GM21737 (cell line): ENCODE data around the gene TPTE2.
A peak's percentile ranks its signal among the peaks of the same experiment; 100 is the strongest.
"Not testable (repeated sequence)": the region's sequence is repeated elsewhere in the genome, so short reads cannot be mapped to it uniquely, and the experiment has no call there.

Source experiments
- ATAC-seq: cut with Tn5 transposase; IDR thresholded peaks from one replicate; pipeline ENCODE4 v1.9.1; 2021; ENCODE audit warnings: mild to moderate bottlenecking, moderate library complexity; ENCODE audit not compliant: unreplicated experiment

Gene TPTE2

GRCh38 chr13:19561127-19561582, at the start of gene TPTE2:
TSS of gene TPTE2 (minus strand) at chr13:19561532. CDS start at chr13:19503234, 58,298 bp downstream.
- ATAC-seq = not testable (repeated sequence)

- no peak for ATAC-seq
Observed at GRCh38 chr13:19607523-19608078, 46.3 kb upstream of the TPTE2 start.

GRCh38 chr13:19606737-19607136, 45.4 kb upstream of the TPTE2 start:
- no peak for ATAC-seq

GRCh38 chr13:19606152-19606551, 44.8 kb upstream of the TPTE2 start:
- no peak for ATAC-seq

- ATAC-seq = no peak
Observed at GRCh38 chr13:19605161-19605955, 44.0 kb upstream of the TPTE2 start.

GRCh38 chr13:19604306-19604705, 43.0 kb upstream of the TPTE2 start:
- ATAC-seq = no peak

- peak; percentile 93 for ATAC-seq
Observed at GRCh38 chr13:19601749-19602725, 40.7 kb upstream of the TPTE2 start.

GRCh38 chr13:19597523-19597922, 36.2 kb upstream of the TPTE2 start:
- no peak for ATAC-seq

- ATAC-seq = no peak
Observed at GRCh38 chr13:19596960-19597361, 35.6 kb upstream of the TPTE2 start.

GRCh38 chr13:19596086-19596485, 34.8 kb upstream of the TPTE2 start:
- no peak for ATAC-seq

- no peak for ATAC-seq
Observed at GRCh38 chr13:19592657-19593180, 31.4 kb upstream of the TPTE2 start.

GRCh38 chr13:19591864-19592263, 30.5 kb upstream of the TPTE2 start:
- ATAC-seq = no peak

GRCh38 chr13:19590423-19590822, 29.1 kb upstream of the TPTE2 start:
- no peak for ATAC-seq

- ATAC-seq = no peak
Observed at GRCh38 chr13:19589312-19589711, 28.0 kb upstream of the TPTE2 start.

- ATAC-seq = peak; percentile 55
Observed at GRCh38 chr13:19587635-19588300, 26.4 kb upstream of the TPTE2 start.

- ATAC-seq = peak; percentile 76
Observed at GRCh38 chr13:19586904-19587634, 25.7 kb upstream of the TPTE2 start.

- no peak for ATAC-seq
Observed at GRCh38 chr13:19581675-19582074, 20.3 kb upstream of the TPTE2 start.

GRCh38 chr13:19575230-19575629, 13.9 kb upstream of the TPTE2 start:
- ATAC-seq = no peak

- no peak for ATAC-seq
Observed at GRCh38 chr13:19573120-19573716, 11.9 kb upstream of the TPTE2 start.
